A673 (cell line): ENCODE results near the gene PRR5. TPM values are rescaled to one million over a fixed set of nuclear protein-coding genes. Genes with fewer than 3 reads are reported as not detected.

ENCODE experiments used
- BruUV-seq: library from RNA; stranded (reverse); fragments of 400-500 nt; replicated peaks from 2 replicates; lab custom pipeline; 2021; lab: Mats Ljungman, UMichigan
- CTCF ChIA-PET: fragments of 300-600 bp; sonication (Branson Sonifier 250); formaldehyde crosslinking; loops from one replicate; lab custom pipeline; 2022; ENCODE audit warnings: antibody characterized with exemption; lab: Charles Lee
- POLR2A ChIA-PET: fragments of 300-600 bp; sonication (Branson Sonifier 250); formaldehyde crosslinking; loops from one replicate; lab custom pipeline; 2022; ENCODE audit warnings: antibody characterized with exemption; ENCODE audit not compliant: low non-redundant PET; lab: Charles Lee
- DNase-seq: peaks from one replicate; pipeline ENCODE4 v3.0.0-alpha.2; 2015; ENCODE audit warnings: low spot score
- H3K27ac ChIP-seq: fragments of 200-600 bp; sonication (generic); 2 replicates; pipeline ENCODE4 v1.5.1; 2016; ENCODE audit warnings: mixed run types, low read depth, mild to moderate bottlenecking, mixed read lengths, antibody characterized with exemption, low read length; ENCODE audit not compliant: poor library complexity, severe bottlenecking
- H3K27me3 ChIP-seq: fragments of 200-600 bp; sonication (generic); replicated peaks from 2 replicates; pipeline ENCODE4 v1.6.1; 2017; ENCODE audit warnings: mixed run types, low read depth, mild to moderate bottlenecking, mixed read lengths, antibody characterized with exemption, low read length; ENCODE audit not compliant: insufficient read depth, poor library complexity
- H3K36me3 ChIP-seq: fragments of 200-600 bp; sonication (generic); 2 replicates; pipeline ENCODE4 v1.6.1; 2016; ENCODE audit warnings: mixed run types, mild to moderate bottlenecking, mixed read lengths, antibody characterized with exemption, low read length; ENCODE audit not compliant: insufficient read depth, poor library complexity, severe bottlenecking
- H3K4me1 ChIP-seq: fragments of 200-600 bp; sonication (generic); 2 replicates; pipeline ENCODE4 v1.6.1; 2017; ENCODE audit warnings: mixed run types, mild to moderate bottlenecking, mixed read lengths, antibody characterized with exemption, low read length; ENCODE audit not compliant: insufficient read depth, poor library complexity, severe bottlenecking
- H3K4me3 ChIP-seq: fragments of 200-600 bp; sonication (generic); 2 replicates; pipeline ENCODE4 v1.5.1; 2016; ENCODE audit warnings: low read depth, mixed run types, mild to moderate bottlenecking, mixed read lengths, low read length; ENCODE audit not compliant: poor library complexity, severe bottlenecking
- H3K9me3 ChIP-seq: fragments of 200-600 bp; sonication (generic); 2 replicates; pipeline ENCODE4 v1.6.1; 2016; ENCODE audit warnings: mixed run types, low read depth, mild to moderate bottlenecking, mixed read lengths, antibody characterized with exemption, low read length; ENCODE audit not compliant: poor library complexity, severe bottlenecking
- CTCF ChIP-seq: fragments of 300-800, 200-600 bp; sonication (generic); conservative IDR thresholded peaks from 2 replicates; pipeline ENCODE4 v1.5.1; 2017; ENCODE audit warnings: low read depth, mild to moderate bottlenecking, antibody characterized with exemption, low read length, moderate library complexity, mixed read lengths
- EZH2 ChIP-seq: fragments of 200-600 bp; sonication (generic); IDR thresholded peaks from 2 replicates; pipeline ENCODE4 v1.6.1; 2017; ENCODE audit warnings: borderline replicate concordance, low read depth, mild to moderate bottlenecking, mixed read lengths, antibody characterized with exemption, low read length; ENCODE audit not compliant: poor library complexity, severe bottlenecking
- intact Hi-C: fragments of 100-400 bp; cut with micrococcal nuclease; formaldehyde crosslinking; loops from one replicate; pipeline ENCODE4 v1.10.0; 2022; ENCODE audit not compliant: unreplicated experiment
- total RNA-seq: library from RNA; stranded (reverse); gene quantifications from 2 replicates; pipeline ENCODE4 v1.2.3, GENCODE V29; 2021

PRR5 gene
- total RNA-seq, 1 experiment from 2014 or later = 17.9 TPM

- POLR2A ChIA-PET = no interaction called here
- H3K27me3 ChIP-seq = peaks cover 5% of the 10 kb centered on the region
- CTCF ChIA-PET = no interaction called here
- TF ChIP-seq CTCF (no peak), EZH2 (no peak)
- DNase-seq = no peak
- H3K4me1 ChIP-seq = peaks cover 4% of the 10 kb centered on the region
- no peaks in the 10 kb centered on the region for H3K36me3 ChIP-seq
- no peak overlapping the region for H3K27ac ChIP-seq
- no TSS peak for BruUV-seq
- intact Hi-C loops = no loop called here
- no peak overlapping the region for H3K4me3 ChIP-seq
- no peaks in the 10 kb centered on the region for H3K9me3 ChIP-seq
These were observed 36.9 kb upstream of the PRR5 start for GRCh38 chr22:44665115-44665514.

DNA sequence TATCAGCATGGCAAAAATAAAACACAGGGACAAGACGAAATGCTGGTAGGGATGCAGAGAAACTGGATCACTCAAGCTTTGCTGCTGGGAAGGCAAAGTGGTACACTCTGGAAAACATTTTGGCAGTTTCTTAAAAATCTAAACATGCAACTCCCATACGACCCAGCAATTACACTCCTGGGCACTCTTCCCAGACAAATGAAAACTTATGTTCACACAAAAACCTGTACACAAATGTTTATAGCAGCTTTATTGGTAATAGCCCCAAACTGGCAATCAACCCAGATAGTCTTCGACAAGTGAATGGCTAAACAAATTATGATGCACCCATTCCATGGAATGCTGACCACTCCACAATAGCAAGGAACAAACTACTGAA lies 35.8 kb upstream of the PRR5 start:
- CTCF ChIA-PET = interaction anchor here (0.7 kb wide), 1 partner anchor 11 kb away, joined by 3 read pairs; no protein-coding TSS in a partner anchor
- no peak for DNase-seq
- intact Hi-C loops = no loop called here
- POLR2A ChIA-PET = interaction anchor here (0.7 kb wide), 1 partner anchor 1000 kb away, joined by 23 read pairs; no protein-coding TSS in a partner anchor
- peaks cover 4% of the 10 kb centered on the region for H3K4me1 ChIP-seq
- H3K27ac ChIP-seq = no peak overlapping the region
- H3K4me3 ChIP-seq = no peak overlapping the region
- no TSS peak for BruUV-seq
- no peaks in the 10 kb centered on the region for H3K36me3 ChIP-seq
- TF ChIP-seq CTCF (no peak), EZH2 (no peak)
- H3K9me3 ChIP-seq = no peaks in the 10 kb centered on the region
- peaks cover 5% of the 10 kb centered on the region for H3K27me3 ChIP-seq

- H3K9me3 ChIP-seq = no peaks in the 10 kb centered on the region
- no peaks in the 10 kb centered on the region for H3K36me3 ChIP-seq
- no peak overlapping the region for H3K4me3 ChIP-seq
- no peak overlapping the region for H3K27ac ChIP-seq
- no peak for DNase-seq
- CTCF ChIA-PET = interaction anchor here (0.7 kb wide), 1 partner anchor 1250 kb away, joined by 4 read pairs; no protein-coding TSS in a partner anchor
- BruUV-seq = no TSS peak
- POLR2A ChIA-PET = interaction anchor here (0.7 kb wide), 1 partner anchor 10 kb away, joined by 4 read pairs; no protein-coding TSS in a partner anchor
- H3K27me3 ChIP-seq = peaks cover 5% of the 10 kb centered on the region
- TF ChIP-seq EZH2 (no peak), CTCF (no peak)
- H3K4me1 ChIP-seq = peaks cover 4% of the 10 kb centered on the region
- intact Hi-C loops = no loop called here
These were observed 34.7 kb upstream of the PRR5 start for GRCh38 chr22:44667276-44667675.
